Trophoblast cell (in vitro differentiated cells and primary cell): ENCODE results near the gene MYZAP.

ENCODE experiments used
- DNase-seq, 2 donors: peaks; one replicate each; pipeline ENCODE4 v3.0.0-alpha.2; 2016
- H2AFZ ChIP-seq: 2 replicates; pipeline ENCODE4 v1.6.1; 2013; ENCODE audit warnings: low read length, moderate library complexity, mild to moderate bottlenecking; ENCODE audit not compliant: insufficient read depth, poor library complexity
- H2AK5ac ChIP-seq: 2 replicates; pipeline ENCODE4 v1.6.1; 2013; ENCODE audit warnings: mild to moderate bottlenecking, low read length
- H2BK120ac ChIP-seq: 2 replicates; pipeline ENCODE4 v1.6.1; 2013; ENCODE audit warnings: low read length, mild to moderate bottlenecking, moderate library complexity; ENCODE audit not compliant: insufficient read depth, poor library complexity
- H2BK12ac ChIP-seq: 2 replicates; pipeline ENCODE4 v1.6.1; 2013; ENCODE audit warnings: mild to moderate bottlenecking, low read length, moderate library complexity
- H2BK5ac ChIP-seq: 2 replicates; pipeline ENCODE4 v1.6.1; 2013; ENCODE audit warnings: low read length, low read depth, moderate library complexity, mild to moderate bottlenecking; ENCODE audit not compliant: poor library complexity
- H3K14ac ChIP-seq: 2 replicates; pipeline ENCODE4 v1.6.1; 2013; ENCODE audit warnings: mild to moderate bottlenecking, low read length
- H3K18ac ChIP-seq: 2 replicates; pipeline ENCODE4 v1.6.1; 2013; ENCODE audit warnings: mild to moderate bottlenecking, low read length
- H3K23ac ChIP-seq: 2 replicates; pipeline ENCODE4 v1.6.1; 2013; ENCODE audit warnings: low read length
- H3K27ac ChIP-seq: 2 replicates; pipeline ENCODE4 v1.5.1; 2013; ENCODE audit warnings: low read depth, mild to moderate bottlenecking, inconsistent platforms, low read length, moderate library complexity
- H3K27me3 ChIP-seq: 2 replicates; pipeline ENCODE4 v1.6.1; 2013; ENCODE audit warnings: inconsistent platforms, mild to moderate bottlenecking, low read length, moderate library complexity; ENCODE audit not compliant: insufficient read depth
- H3K36me3 ChIP-seq, 2 experiments: 1 replicate in 1 of 2; 2 replicates in 1 of 2; pipeline ENCODE4 v1.6.1; 2013; ENCODE audit warnings: low read length in 2 of 2, mild to moderate bottlenecking in 2 of 2, moderate library complexity in 1 of 2; ENCODE audit not compliant: insufficient read depth in 2 of 2, control insufficient read depth in 1 of 2
- H3K4ac ChIP-seq: 2 replicates; pipeline ENCODE4 v1.6.1; 2013; ENCODE audit warnings: low read depth, mild to moderate bottlenecking, low read length, moderate library complexity
- H3K4me1 ChIP-seq, 2 experiments: 1 replicate in 1 of 2; 2 replicates in 1 of 2; pipeline ENCODE4 v1.6.1; 2013; ENCODE audit warnings: low read length in 2 of 2, mild to moderate bottlenecking in 2 of 2, moderate library complexity in 1 of 2; ENCODE audit not compliant: insufficient read depth in 2 of 2, control insufficient read depth in 1 of 2
- H3K4me2 ChIP-seq: 2 replicates; pipeline ENCODE4 v1.6.1; 2013; ENCODE audit warnings: inconsistent platforms, mild to moderate bottlenecking, low read length, moderate library complexity
- H3K4me3 ChIP-seq: 2 replicates; pipeline ENCODE4 v1.5.1; 2013; ENCODE audit warnings: mild to moderate bottlenecking, low read depth, low read length, inconsistent platforms
- H3K79me1 ChIP-seq: one replicate; pipeline ENCODE4 v1.6.1; 2013; ENCODE audit warnings: low read length
- H3K79me2 ChIP-seq: 2 replicates; pipeline ENCODE4 v1.6.1; 2013; ENCODE audit warnings: low read length, mild to moderate bottlenecking; ENCODE audit not compliant: control insufficient read depth, insufficient read depth, poor library complexity
- H3K9ac ChIP-seq: 2 replicates; pipeline ENCODE4 v1.6.1; 2013; ENCODE audit warnings: mild to moderate bottlenecking, low read length
- H3K9me3 ChIP-seq: 2 replicates; pipeline ENCODE4 v1.6.1; 2013; ENCODE audit warnings: low read depth, mild to moderate bottlenecking, control low read depth, inconsistent platforms, low read length; ENCODE audit not compliant: insufficient read depth
- H4K12ac ChIP-seq: 2 replicates; pipeline ENCODE4 v1.6.1; 2013; ENCODE audit warnings: low read depth, mild to moderate bottlenecking, low read length, moderate library complexity
- H4K8ac ChIP-seq: 2 replicates; pipeline ENCODE4 v1.6.1; 2013; ENCODE audit warnings: low read depth, mild to moderate bottlenecking, low read length, moderate library complexity
- H4K91ac ChIP-seq: one replicate; pipeline ENCODE4 v1.6.1; 2013; ENCODE audit warnings: low read depth, mild to moderate bottlenecking, low read length, moderate library complexity
- WGBS: extraction: QIAGEN DNeasy Blood & Tissue Kit; methylation state at CpG from one replicate; pipeline ENCODE4 v1.1.7; 2013; ENCODE audit warnings: missing lambda C conversion rate; ENCODE audit not compliant: insufficient read length, insufficient coverage; ENCODE audit errors: extremely low coverage; 5-methylcytosine and 5-hydroxymethylcytosine counted together

The MYZAP gene

DNA sequence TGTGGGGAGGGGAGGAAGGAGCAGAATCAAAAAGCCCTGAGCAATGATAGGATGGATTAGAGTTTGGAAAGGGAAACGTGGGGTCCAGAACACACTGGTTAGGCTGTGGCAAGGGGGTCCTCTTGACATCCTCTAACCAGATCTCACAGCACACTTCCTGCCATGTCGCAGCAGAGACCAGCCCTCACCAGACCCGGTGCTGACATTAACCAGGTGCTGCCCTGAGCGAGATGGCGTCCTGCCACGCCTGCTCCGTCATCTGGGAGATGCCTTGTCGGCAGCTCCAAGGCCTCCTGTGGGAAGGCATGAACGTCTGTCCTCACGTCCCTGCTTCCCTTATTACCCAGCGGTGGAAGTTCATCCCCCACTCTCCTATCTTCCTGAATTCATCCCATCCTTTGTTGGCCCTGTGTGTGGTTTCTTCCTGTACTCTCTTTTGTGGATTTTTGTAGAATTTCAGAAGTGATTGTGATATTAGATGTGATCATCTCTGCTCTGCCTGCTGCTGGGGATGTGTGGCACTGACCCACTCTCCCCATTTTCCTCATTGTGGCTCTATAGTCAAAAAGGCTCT is 29.4 kb upstream of the MYZAP start:
- H3K79me2 ChIP-seq = no peaks in the 10 kb centered on the region
- H3K9me3 ChIP-seq = no peaks in the 10 kb centered on the region
- H4K91ac ChIP-seq = no peak overlapping the region
- no peaks in the 10 kb centered on the region for H3K36me3 ChIP-seq
- H2BK120ac ChIP-seq = no peak overlapping the region
- H2AK5ac ChIP-seq = no peak overlapping the region
- no CpG with 5 or more reads among the region's 11 CpGs for WGBS
- no peak overlapping the region for H4K8ac ChIP-seq
- no peak overlapping the region for H3K4me3 ChIP-seq
- no peak overlapping the region for H2AFZ ChIP-seq
- no peak for DNase-seq
- no peak overlapping the region for H2BK5ac ChIP-seq
- H2BK12ac ChIP-seq = no peak overlapping the region
- no peaks in the 10 kb centered on the region for H3K79me1 ChIP-seq
- peaks cover 4 to 8% of the 10 kb centered on the region in 2 experiments for H3K4me1 ChIP-seq
- no peak overlapping the region for H3K4ac ChIP-seq
- H3K27ac ChIP-seq = no peak overlapping the region
- no peaks in the 10 kb centered on the region for H3K27me3 ChIP-seq
- H3K4me2 ChIP-seq = no peak overlapping the region
- no peak overlapping the region for H3K14ac ChIP-seq
- no peak overlapping the region for H3K23ac ChIP-seq
- H4K12ac ChIP-seq = no peak overlapping the region
- H3K9ac ChIP-seq = no peak overlapping the region
- no peak overlapping the region for H3K18ac ChIP-seq

DNA sequence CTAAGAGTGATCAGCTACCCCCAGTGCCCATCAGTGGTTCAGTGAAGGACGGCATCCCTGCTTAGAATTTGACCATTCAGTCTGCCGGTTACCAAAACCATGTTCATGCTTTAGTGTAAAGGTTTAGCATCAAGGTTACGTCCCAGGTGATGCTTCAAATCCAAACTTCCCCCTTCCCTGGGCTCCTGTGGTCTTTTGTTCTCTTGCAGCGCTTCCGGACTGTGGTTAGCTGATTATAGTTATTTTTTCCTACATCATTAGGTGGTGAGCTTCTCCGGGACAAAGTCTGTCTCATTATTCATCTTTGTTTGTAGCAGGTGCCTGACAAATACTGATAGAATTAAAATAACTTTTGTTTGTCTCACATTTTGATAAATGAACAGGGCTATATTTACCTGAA is 28.3 kb upstream of the MYZAP start:
- H3K4ac ChIP-seq = no peak overlapping the region
- H3K14ac ChIP-seq = no peak overlapping the region

DNA sequence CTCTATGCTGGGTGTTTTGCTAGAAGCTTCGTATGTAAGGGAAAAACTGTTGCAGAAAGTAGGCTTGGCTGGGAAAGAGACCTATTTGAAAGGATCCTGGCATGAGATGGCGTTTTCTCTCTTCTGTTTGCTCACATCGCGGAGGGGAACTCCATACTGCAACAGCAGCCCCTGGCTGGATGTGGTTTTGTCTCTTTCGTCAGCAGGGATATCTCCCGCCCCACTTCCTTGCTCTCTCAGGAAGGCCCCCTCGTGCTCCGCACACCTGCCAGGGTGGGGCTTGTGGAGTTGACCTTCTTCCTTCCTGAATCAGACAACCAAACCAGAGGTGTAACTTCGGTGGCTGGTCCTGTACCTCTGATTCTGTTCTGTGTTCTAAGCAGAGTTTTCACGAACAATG is 26.4 kb upstream of the MYZAP start:
- no peaks in the 10 kb centered on the region for H3K79me2 ChIP-seq
- no peak overlapping the region for H3K27ac ChIP-seq
- H2BK5ac ChIP-seq = no peak overlapping the region
- H3K36me3 ChIP-seq = no peaks in the 10 kb centered on the region
- H3K18ac ChIP-seq = no peak overlapping the region
- H4K12ac ChIP-seq = no peak overlapping the region
- peaks cover 4 to 8% of the 10 kb centered on the region in 2 experiments for H3K4me1 ChIP-seq
- H4K8ac ChIP-seq = no peak overlapping the region
- WGBS = no CpG with 5 or more reads among the region's 10 CpGs
- no peak overlapping the region for H2BK120ac ChIP-seq
- H4K91ac ChIP-seq = no peak overlapping the region
- H3K4ac ChIP-seq = no peak overlapping the region
- H2AK5ac ChIP-seq = no peak overlapping the region
- no peak overlapping the region for H3K9ac ChIP-seq
- no peaks in the 10 kb centered on the region for H3K27me3 ChIP-seq
- H3K9me3 ChIP-seq = no peaks in the 10 kb centered on the region
- H3K4me3 ChIP-seq = no peak overlapping the region
- no peak overlapping the region for H3K4me2 ChIP-seq
- H3K23ac ChIP-seq = no peak overlapping the region
- H3K14ac ChIP-seq = no peak overlapping the region
- H2BK12ac ChIP-seq = no peak overlapping the region
- H2AFZ ChIP-seq = no peak overlapping the region
- DNase-seq = no peak
- H3K79me1 ChIP-seq = no peaks in the 10 kb centered on the region

More for the DNA sequence above, 28.3 kb upstream of the MYZAP start:
- Histone ChIP-seq H2AK5ac (no peak overlapping the region), H3K27me3 (no peaks in the 10 kb centered on the region), H3K9me3 (no peaks in the 10 kb centered on the region), H3K79me1 (no peaks in the 10 kb centered on the region), H3K23ac (no peak overlapping the region), H3K27ac (no peak overlapping the region), H3K9ac (no peak overlapping the region), H3K79me2 (no peaks in the 10 kb centered on the region), H3K18ac (no peak overlapping the region), H3K4me1 (peaks cover 4 to 8% of the 10 kb centered on the region in 2 experiments), H2BK12ac (no peak overlapping the region), H4K91ac (no peak overlapping the region), H2BK5ac (no peak overlapping the region), H3K4me2 (no peak overlapping the region), H2BK120ac (no peak overlapping the region), H4K12ac (no peak overlapping the region), H4K8ac (no peak overlapping the region), H2AFZ (no peak overlapping the region), H3K36me3 (no peaks in the 10 kb centered on the region), H3K4me3 (no peak overlapping the region)
- WGBS = no CpG with 5 or more reads among the region's 6 CpGs
- no peak for DNase-seq

DNA sequence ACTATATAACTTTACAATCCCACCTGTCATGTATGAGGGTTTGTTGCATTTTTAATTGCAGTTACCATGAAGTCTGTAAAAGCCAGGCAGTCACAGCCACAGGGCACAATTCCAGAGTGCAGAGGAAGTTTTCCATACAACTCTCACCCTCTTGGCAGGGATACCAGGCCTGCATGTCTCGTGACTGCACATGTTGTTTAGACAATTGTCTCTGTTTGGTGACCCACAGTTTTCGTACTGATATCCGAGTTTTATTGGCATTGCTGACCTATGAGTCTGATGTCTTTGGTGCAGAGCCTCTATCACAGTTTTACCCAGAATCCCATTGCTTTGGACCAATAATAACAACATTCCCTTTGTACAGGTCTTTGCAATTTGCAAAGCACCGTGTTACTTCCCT is 24.9 kb upstream of the MYZAP start:
- no peaks in the 10 kb centered on the region for H3K79me1 ChIP-seq
- WGBS = no CpG with 5 or more reads among the region's 4 CpGs

More for the DNA sequence above, 24.9 kb upstream of the MYZAP start:
- Histone ChIP-seq H4K91ac (no peak overlapping the region), H2BK5ac (no peak overlapping the region), H3K27ac (no peak overlapping the region), H2AK5ac (no peak overlapping the region), H3K4me1 (peaks cover 4 to 8% of the 10 kb centered on the region in 2 experiments), H3K9ac (no peak overlapping the region), H4K12ac (no peak overlapping the region), H3K79me2 (no peaks in the 10 kb centered on the region), H2BK12ac (no peak overlapping the region), H3K14ac (no peak overlapping the region), H3K9me3 (no peaks in the 10 kb centered on the region), H4K8ac (no peak overlapping the region), H3K18ac (no peak overlapping the region), H3K23ac (no peak overlapping the region), H3K36me3 (no peaks in the 10 kb centered on the region), H3K4me2 (no peak overlapping the region), H3K4me3 (no peak overlapping the region), H2AFZ (no peak overlapping the region), H3K4ac (no peak overlapping the region), H2BK120ac (no peak overlapping the region), H3K27me3 (no peaks in the 10 kb centered on the region)
- no peak for DNase-seq
